CD4-positive, alpha-beta T cell treated with Interleukin-21 for 1 hour (primary cell): Measurements from ENCODE around the gene BOK.
"Not testable (repeated sequence)": the region's sequence is repeated elsewhere in the genome, so short reads cannot be mapped to it uniquely, and the experiment has no call there.

Experiments used
- DNase-seq: peaks from one replicate; pipeline ENCODE4 v3.0.0-alpha.2; 2020

The BOK gene

GRCh38 chr2:241559323-241560161, 997 bp downstream of the BOK start:
- no peak for DNase-seq

- no peak for DNase-seq
Measured at GRCh38 chr2:241560162-241560882, 1.8 kb downstream of the BOK start.

- DNase-seq, result no peak
Measured at GRCh38 chr2:241560883-241561474, 2.4 kb downstream of the BOK start.

- DNase-seq, result no peak
Measured at GRCh38 chr2:241561832-241562231, 3.3 kb downstream of the BOK start.

GRCh38 chr2:241562269-241562891, 3.8 kb downstream of the BOK start:
- no peak for DNase-seq

GRCh38 chr2:241563031-241563507, 4.5 kb downstream of the BOK start:
- no peak for DNase-seq

- no peak for DNase-seq
Measured at GRCh38 chr2:241563571-241563980, 5.0 kb downstream of the BOK start.

- DNase-seq, result no peak
Measured at GRCh38 chr2:241563981-241564595, 5.5 kb downstream of the BOK start.

GRCh38 chr2:241564596-241565410, 6.3 kb downstream of the BOK start:
- no peak for DNase-seq

- no peak for DNase-seq
Measured at GRCh38 chr2:241565411-241565810, 6.9 kb downstream of the BOK start.

- DNase-seq, result not testable (repeated sequence)
Measured at GRCh38 chr2:241566021-241566420, 7.5 kb downstream of the BOK start.

- no peak for DNase-seq
Measured at GRCh38 chr2:241566468-241566867, 7.9 kb downstream of the BOK start.

GRCh38 chr2:241567266-241567665, 8.7 kb downstream of the BOK start:
- not testable (repeated sequence) for DNase-seq

GRCh38 chr2:241567776-241568175, 9.2 kb downstream of the BOK start:
- no peak for DNase-seq

- DNase-seq, result no peak
Measured at GRCh38 chr2:241568726-241569125, 10.2 kb downstream of the BOK start.

GRCh38 chr2:241569831-241570281, 11.3 kb downstream of the BOK start:
- no peak for DNase-seq

GRCh38 chr2:241570961-241571581, 12.5 kb downstream of the BOK start:
- no peak for DNase-seq

- DNase-seq, result no peak
Measured at GRCh38 chr2:241571821-241572620, 13.5 kb downstream of the BOK start.

- DNase-seq, result not testable (repeated sequence)
Measured at GRCh38 chr2:241572915-241573651, 14.5 kb downstream of the BOK start.

- no peak for DNase-seq
Measured at GRCh38 chr2:241573741-241574140, 15.2 kb downstream of the BOK start.
